ENCODE results near the gene IRF1.

IRF1 gene

GRCh38 chr5:132435447-132435846 lies 55.1 kb downstream of the IRF1 start:
- no peak for DNase-seq

GRCh38 chr5:132434416-132435286 lies 55.9 kb downstream of the IRF1 start:
- DNase-seq, result no peak

GRCh38 chr5:132433141-132433540 lies 57.4 kb downstream of the IRF1 start:
- no peak for DNase-seq

- no peak for DNase-seq
These were observed 58.9 kb downstream of the IRF1 start for GRCh38 chr5:132431632-132432031.
